A549 (cell line): ENCODE results near the gene GRSF1. TPM values are rescaled to one million over a fixed set of nuclear protein-coding genes. Genes with fewer than 3 reads are reported as not detected.

Experiments used
- ATAC-seq, 2 experiments: fragments of 200-7000 bp in 1 of 2; fragments of >200 bp in 1 of 2; cut with Nextera tagmentation in 1 of 2; cut with Tn5 transposase in 1 of 2; 3 replicates each; pipeline versions ENCODE4 v1.8.0 to v1.9.1; 2018 to 2020; ENCODE audit warnings: mild to moderate bottlenecking in 1 of 2, moderate library complexity in 1 of 2
- CTCF ChIA-PET: fragments of 300-600 bp; sonication (Branson Sonifier 250); formaldehyde crosslinking; extraction: SDS; loops from one replicate; lab custom pipeline; 2021; ENCODE audit warnings: antibody characterized with exemption, inconsistent platforms; lab: Yijun Ruan, JAX
- POLR2A ChIA-PET: fragments of 350-600 bp; formaldehyde crosslinking; extraction: SDS; loops from one replicate; lab custom pipeline; 2021; ENCODE audit warnings: antibody characterized with exemption, inconsistent platforms; lab: Yijun Ruan, JAX
- DNase-seq, 2 experiments: peaks; one replicate each; pipeline versions ENCODE4 v3.0.0 to v3.0.0-alpha.2; 2011 to 2016; ENCODE audit warnings: low read depth in 1 of 2, low spot score in 1 of 2
- FAIRE-seq: peaks from 2 replicates; lab custom pipeline; 2011; peaks lifted over from hg19 to GRCh38; lab: Jason Lieb, UNC
- H3K27ac ChIP-seq, 2 experiments: fragments of >200 bp; sonication (Bioruptor Twin); formaldehyde crosslinking; 3 replicates each; pipeline ENCODE4 v1.5.1; 2016 to 2017
- H3K4me1 ChIP-seq: fragments of >200 bp; sonication (Bioruptor Twin); formaldehyde crosslinking; 3 replicates; pipeline ENCODE4 v1.6.1; 2016
- H3K4me2 ChIP-seq: fragments of >200 bp; sonication (Bioruptor Twin); formaldehyde crosslinking; 3 replicates; pipeline ENCODE4 v1.6.1; 2016
- H3K4me3 ChIP-seq: fragments of >200 bp; sonication (Bioruptor Twin); formaldehyde crosslinking; 3 replicates; pipeline ENCODE4 v1.5.1; 2016
- H3K9me3 ChIP-seq: fragments of >200 bp; sonication (Bioruptor Twin); formaldehyde crosslinking; 3 replicates; pipeline ENCODE4 v1.6.1; 2016
- ATOH8 ChIP-seq: fragments of 250-450 bp; sonication (Bioruptor Pico); IDR thresholded peaks from 2 replicates; pipeline ENCODE4 v1.5.0; 2020; ENCODE audit warnings: low read depth, mild to moderate bottlenecking, moderate library complexity
- CBX2 ChIP-seq: fragments of 200-600 bp; sonication (generic); IDR thresholded peaks from 2 replicates; pipeline ENCODE4 v1.6.1; 2016; ENCODE audit warnings: low read depth, mild to moderate bottlenecking, borderline replicate concordance
- CBX8 ChIP-seq: fragments of 200-600 bp; sonication (generic); IDR thresholded peaks from 2 replicates; pipeline ENCODE4 v1.6.1; 2016
- CEBPB ChIP-seq, 2 experiments: fragments of >200 bp in 1 of 2; sonication (Bioruptor Twin) in 1 of 2; formaldehyde crosslinking in 1 of 2; IDR thresholded peaks; 2 replicates each; pipeline ENCODE4 v1.6.1; 2012 to 2016
- EHF ChIP-seq: fragments of 250-450 bp; sonication (Bioruptor Pico); IDR thresholded peaks from 2 replicates; pipeline ENCODE4 v1.5.0; 2020; ENCODE audit warnings: mild to moderate bottlenecking
- EHMT2 ChIP-seq: fragments of 200-600 bp; sonication (generic); IDR thresholded peaks from 2 replicates; pipeline ENCODE4 v1.6.1; 2016; ENCODE audit warnings: antibody characterized with exemption, low read depth, mild to moderate bottlenecking, moderate library complexity
- GATA3 ChIP-seq: IDR thresholded peaks from 2 replicates; pipeline ENCODE4 v1.6.1; 2012; ENCODE audit warnings: borderline replicate concordance
- HES2 ChIP-seq: fragments of >200 bp; sonication (Bioruptor Twin); formaldehyde crosslinking; IDR thresholded peaks from 2 replicates; pipeline ENCODE4 v1.6.1; 2016
- HEYL ChIP-seq: fragments of 250-450 bp; sonication (Bioruptor Pico); IDR thresholded peaks from 2 replicates; pipeline ENCODE4 v1.8.0; 2021; ENCODE audit warnings: mild to moderate bottlenecking, moderate library complexity
- HOXB13 ChIP-seq: fragments of 250-450 bp; sonication (Bioruptor Pico); IDR thresholded peaks from 2 replicates; pipeline ENCODE4 v1.5.0; 2020; ENCODE audit warnings: low read depth, mild to moderate bottlenecking, moderate library complexity
- JUN ChIP-seq, 2 experiments: fragments of >200 bp; sonication (Bioruptor Twin); formaldehyde crosslinking; IDR thresholded peaks; 2 replicates in 1 of 2; 3 replicates in 1 of 2; pipeline ENCODE4 v1.6.1; 2016 to 2017
- KDM1A ChIP-seq: fragments of 200-600 bp; sonication (generic); IDR thresholded peaks from 2 replicates; pipeline ENCODE4 v1.6.1; 2016; ENCODE audit warnings: low read depth, mild to moderate bottlenecking
- KDM5A ChIP-seq: fragments of 200-600 bp; sonication (generic); IDR thresholded peaks from 2 replicates; pipeline ENCODE4 v1.6.1; 2016; ENCODE audit warnings: antibody characterized with exemption, mild to moderate bottlenecking
- NPAS2 ChIP-seq: fragments of 250-450 bp; sonication (Bioruptor Pico); IDR thresholded peaks from 2 replicates; pipeline ENCODE4 v1.8.0; 2022; ENCODE audit warnings: mild to moderate bottlenecking, moderate library complexity, borderline replicate concordance
- NR3C1 ChIP-seq: fragments of >200 bp; sonication (Bioruptor Twin); formaldehyde crosslinking; IDR thresholded peaks from 3 replicates; pipeline ENCODE4 v1.6.1; 2017
- POLR2A ChIP-seq: IDR thresholded peaks from 2 replicates; pipeline ENCODE4 v1.6.1; 2012; ENCODE audit warnings: mild to moderate bottlenecking, low read length
- RARB ChIP-seq: fragments of 250-450 bp; sonication (Bioruptor Pico); IDR thresholded peaks from 2 replicates; pipeline ENCODE4 v1.8.0; 2021; ENCODE audit warnings: mild to moderate bottlenecking, moderate library complexity
- RCOR1 ChIP-seq: fragments of 150-350 bp; IDR thresholded peaks from 2 replicates; pipeline ENCODE4 v1.6.1; 2014; ENCODE audit warnings: antibody characterized with exemption, low read length, low read depth
- RFX5 ChIP-seq: fragments of 450-650 bp; IDR thresholded peaks from 2 replicates; pipeline ENCODE4 v1.7.1; 2014; ENCODE audit warnings: antibody characterized with exemption, mild to moderate bottlenecking, moderate library complexity
- RNF2 ChIP-seq: fragments of 200-600 bp; sonication (generic); IDR thresholded peaks from 2 replicates; pipeline ENCODE4 v1.6.1; 2016; ENCODE audit warnings: low read depth, mild to moderate bottlenecking, antibody characterized with exemption, moderate library complexity, borderline replicate concordance
- TP53 ChIP-seq: fragments of 250-450 bp; sonication (Bioruptor Pico); IDR thresholded peaks from 2 replicates; pipeline ENCODE4 v1.5.0; 2021; ENCODE audit warnings: mild to moderate bottlenecking, moderate library complexity
- ZFP36 ChIP-seq: fragments of 450-650 bp; IDR thresholded peaks from 2 replicates; pipeline ENCODE4 v1.6.1; 2014; ENCODE audit warnings: borderline replicate concordance; ENCODE audit not compliant: partially characterized antibody
- ZSCAN20 ChIP-seq: fragments of 250-450 bp; sonication (Bioruptor Pico); IDR thresholded peaks from 2 replicates; pipeline ENCODE4 v1.8.0; 2022; ENCODE audit warnings: mild to moderate bottlenecking, moderate library complexity
- WGBS: methylation state at CpG from one replicate; pipeline ENCODE4 v1.1.6; 2017; ENCODE audit errors: missing lambda C conversion rate; 5-methylcytosine and 5-hydroxymethylcytosine counted together
- polyA plus RNA-seq, 4 experiments: library from polyadenylated mRNA; depleted of rRNA in 3 of 4; stranded (reverse); fragments of >200 nt; fragmentation: RNase III in 1 of 4; extraction: RNeasy Plus Mini Kit Qiagen cat#74134 plus additional on column Dnase treatment in 1 of 4; gene quantifications; 2 replicates in 3 of 4; 3 replicates in 1 of 4; pipeline ENCODE4 v1.2.3, GENCODE V29; 2011 to 2017
- TF ChIP-seq, protein P1 (sequence below): fragments of 150-350 bp; IDR thresholded peaks from 2 replicates; pipeline ENCODE4 v1.6.1; 2014; ENCODE audit warnings: low read depth, mild to moderate bottlenecking, low read length
- TF ChIP-seq, protein P2 (sequence below): IDR thresholded peaks from 2 replicates; pipeline ENCODE4 v1.6.1; 2012; ENCODE audit warnings: low read depth, borderline replicate concordance
- TF ChIP-seq, protein P3 (sequence below): fragments of >200 bp; sonication (Bioruptor Twin); formaldehyde crosslinking; IDR thresholded peaks from 3 replicates; pipeline ENCODE4 v1.5.1; 2016
- TF ChIP-seq, protein P4 (sequence below): fragments of >200 bp; sonication (Bioruptor Twin); formaldehyde crosslinking; IDR thresholded peaks from 3 replicates; pipeline ENCODE4 v1.6.1; 2016

GRSF1 gene
- polyA plus RNA-seq, 2 of the 4 experiments (the other 2 are of a cell fraction) = 94.3 to 112 TPM

- Histone ChIP-seq H3K4me3 (no peak overlapping the region), H3K4me1 (no peaks in the 10 kb centered on the region), H3K27ac (no peak overlapping the region)
- no peak for FAIRE-seq
- 89% methylated on average over 1 of the region's 1 CpG for WGBS
- no peak for ATAC-seq
- ChIA-PET POLR2A (interaction anchor here (0.7 kb wide), 1 partner anchor 135 kb away, joined by 3 read pairs; no protein-coding TSS in a partner anchor), CTCF (no interaction called here)
- no peak for DNase-seq
- no peak for TF ChIP-seq CEBPB (IDR thresholded peaks at IDR 0.05)
- TF ChIP-seq, protein P1, sequence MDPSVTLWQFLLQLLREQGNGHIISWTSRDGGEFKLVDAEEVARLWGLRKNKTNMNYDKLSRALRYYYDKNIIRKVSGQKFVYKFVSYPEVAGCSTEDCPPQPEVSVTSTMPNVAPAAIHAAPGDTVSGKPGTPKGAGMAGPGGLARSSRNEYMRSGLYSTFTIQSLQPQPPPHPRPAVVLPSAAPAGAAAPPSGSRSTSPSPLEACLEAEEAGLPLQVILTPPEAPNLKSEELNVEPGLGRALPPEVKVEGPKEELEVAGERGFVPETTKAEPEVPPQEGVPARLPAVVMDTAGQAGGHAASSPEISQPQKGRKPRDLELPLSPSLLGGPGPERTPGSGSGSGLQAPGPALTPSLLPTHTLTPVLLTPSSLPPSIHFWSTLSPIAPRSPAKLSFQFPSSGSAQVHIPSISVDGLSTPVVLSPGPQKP = no peak
- no peak for TF ChIP-seq RARB (CRISPR knock-in tag)
- no peak for TF ChIP-seq CBX8
- no peak for TF ChIP-seq RCOR1
- TF ChIP-seq HOXB13 (CRISPR knock-in tag) = no peak
- TF ChIP-seq HES2 = no peak
- TF ChIP-seq JUN (IDR thresholded peaks at IDR 0.05) = no peak
- TF ChIP-seq KDM1A = no peak
- TF ChIP-seq, all 56 proteins: peak for 0
- Histone ChIP-seq H3K4me2 (no peak overlapping the region), H3K9me3 (no peaks in the 10 kb centered on the region)
Observed at GRCh38 chr4:70808151-70808550, 31.5 kb downstream of the GRSF1 start.

DNA sequence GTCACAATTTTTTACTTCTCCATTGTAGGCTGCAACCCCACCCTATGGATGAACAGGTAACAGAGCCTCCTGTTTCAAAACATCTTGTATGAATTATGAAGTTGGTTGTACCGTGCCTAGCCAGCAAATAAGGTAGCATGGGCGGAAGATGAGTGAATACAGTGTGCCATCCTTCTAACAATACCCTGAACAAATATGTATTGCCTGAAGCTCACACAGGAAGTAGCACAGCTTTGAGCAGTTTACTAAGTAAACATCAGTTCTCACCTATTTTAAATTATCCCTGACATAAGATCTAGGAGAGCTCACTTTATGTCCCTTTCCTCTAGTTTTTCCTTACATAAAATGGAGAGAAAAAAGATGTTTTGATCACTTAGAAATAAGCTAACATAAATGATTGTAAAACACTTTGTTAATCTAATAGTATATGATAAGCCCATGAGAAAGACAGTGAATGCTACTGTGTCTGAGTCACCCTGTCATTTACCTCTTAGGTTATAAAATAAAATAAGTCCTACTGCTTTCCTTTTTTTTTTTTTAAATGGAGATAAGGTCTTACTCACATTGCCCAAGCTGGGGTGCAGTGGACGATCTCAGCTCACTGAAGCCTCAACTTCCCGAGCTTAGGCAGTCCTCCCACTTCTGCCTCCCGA, 36.6 kb downstream of the GRSF1 start:
- H3K4me2 ChIP-seq = no peak overlapping the region
- WGBS = 74% methylated on average over 5 of the region's 5 CpGs
- TF ChIP-seq RNF2 = no peak
- TF ChIP-seq, protein P2, sequence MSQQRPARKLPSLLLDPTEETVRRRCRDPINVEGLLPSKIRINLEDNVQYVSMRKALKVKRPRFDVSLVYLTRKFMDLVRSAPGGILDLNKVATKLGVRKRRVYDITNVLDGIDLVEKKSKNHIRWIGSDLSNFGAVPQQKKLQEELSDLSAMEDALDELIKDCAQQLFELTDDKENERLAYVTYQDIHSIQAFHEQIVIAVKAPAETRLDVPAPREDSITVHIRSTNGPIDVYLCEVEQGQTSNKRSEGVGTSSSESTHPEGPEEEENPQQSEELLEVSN = no peak
- TF ChIP-seq NR3C1 = no peak
- TF ChIP-seq ZFP36 = no peak
- TF ChIP-seq ZSCAN20 (CRISPR knock-in tag) = no peak
- no peak for TF ChIP-seq CBX8
- no peak for TF ChIP-seq KDM1A
- TF ChIP-seq, protein P3, sequence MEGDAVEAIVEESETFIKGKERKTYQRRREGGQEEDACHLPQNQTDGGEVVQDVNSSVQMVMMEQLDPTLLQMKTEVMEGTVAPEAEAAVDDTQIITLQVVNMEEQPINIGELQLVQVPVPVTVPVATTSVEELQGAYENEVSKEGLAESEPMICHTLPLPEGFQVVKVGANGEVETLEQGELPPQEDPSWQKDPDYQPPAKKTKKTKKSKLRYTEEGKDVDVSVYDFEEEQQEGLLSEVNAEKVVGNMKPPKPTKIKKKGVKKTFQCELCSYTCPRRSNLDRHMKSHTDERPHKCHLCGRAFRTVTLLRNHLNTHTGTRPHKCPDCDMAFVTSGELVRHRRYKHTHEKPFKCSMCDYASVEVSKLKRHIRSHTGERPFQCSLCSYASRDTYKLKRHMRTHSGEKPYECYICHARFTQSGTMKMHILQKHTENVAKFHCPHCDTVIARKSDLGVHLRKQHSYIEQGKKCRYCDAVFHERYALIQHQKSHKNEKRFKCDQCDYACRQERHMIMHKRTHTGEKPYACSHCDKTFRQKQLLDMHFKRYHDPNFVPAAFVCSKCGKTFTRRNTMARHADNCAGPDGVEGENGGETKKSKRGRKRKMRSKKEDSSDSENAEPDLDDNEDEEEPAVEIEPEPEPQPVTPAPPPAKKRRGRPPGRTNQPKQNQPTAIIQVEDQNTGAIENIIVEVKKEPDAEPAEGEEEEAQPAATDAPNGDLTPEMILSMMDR = no peak
- no peak for TF ChIP-seq EHMT2
- TF ChIP-seq GATA3 = no peak
- TF ChIP-seq CBX2 = no peak
- TF ChIP-seq, protein P4, sequence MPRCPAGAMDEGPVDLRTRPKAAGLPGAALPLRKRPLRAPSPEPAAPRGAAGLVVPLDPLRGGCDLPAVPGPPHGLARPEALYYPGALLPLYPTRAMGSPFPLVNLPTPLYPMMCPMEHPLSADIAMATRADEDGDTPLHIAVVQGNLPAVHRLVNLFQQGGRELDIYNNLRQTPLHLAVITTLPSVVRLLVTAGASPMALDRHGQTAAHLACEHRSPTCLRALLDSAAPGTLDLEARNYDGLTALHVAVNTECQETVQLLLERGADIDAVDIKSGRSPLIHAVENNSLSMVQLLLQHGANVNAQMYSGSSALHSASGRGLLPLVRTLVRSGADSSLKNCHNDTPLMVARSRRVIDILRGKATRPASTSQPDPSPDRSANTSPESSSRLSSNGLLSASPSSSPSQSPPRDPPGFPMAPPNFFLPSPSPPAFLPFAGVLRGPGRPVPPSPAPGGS = no peak
- TF ChIP-seq HEYL = no peak
- TF ChIP-seq EHF (CRISPR knock-in tag) = no peak
- no peak for TF ChIP-seq ATOH8 (CRISPR knock-in tag)
- no peak for TF ChIP-seq RFX5
- TF ChIP-seq TP53 = no peak
- TF ChIP-seq POLR2A = no peak
- TF ChIP-seq KDM5A = no peak
- TF ChIP-seq NPAS2 (CRISPR knock-in tag) = no peak
- H3K27ac ChIP-seq = no peak overlapping the region
- ChIA-PET POLR2A (no interaction called here), CTCF (interaction anchor here (0.9 kb wide), 1 partner anchor 152 kb away, joined by 4 read pairs; no protein-coding TSS in a partner anchor)
- ATAC-seq (no peak), FAIRE-seq (no peak), DNase-seq (no peak)
- H3K4me3 ChIP-seq = no peak overlapping the region
- H3K4me1 ChIP-seq = peaks cover 3% of the 10 kb centered on the region; the same call in 1 of the 3 replicates
- no peaks in the 10 kb centered on the region for H3K9me3 ChIP-seq
